ENCODE results near the gene COL21A1.

Gene COL21A1

GRCh38 chr6:56247654-56248122, 308 bp upstream of the COL21A1 start:
- Histone ChIP-seq H3K4me2 (ENCODE audit: low read length) (peak overlapping the region; percentile 85), H3K4me1 (peaks cover 2% of the 10 kb centered on the region), H3K79me2 (no peaks in the 10 kb centered on the region), H3K9me3 (ENCODE audit: control insufficient read depth, low read length) (no peaks in the 10 kb centered on the region), H3K27me3 (ENCODE audit: control insufficient read depth, insufficient read depth, low read length) (no peaks in the 10 kb centered on the region), H2AFZ (peak overlapping the region; percentile 77), H3K9ac (no peak overlapping the region), H3K4me3 (ENCODE audit: low read depth, low read length) (peak overlapping the region; percentile 34), H3K27ac (no peak overlapping the region), H3K36me3 (ENCODE audit: control insufficient read depth, insufficient read depth, low read length) (no peaks in the 10 kb centered on the region)
- no peak for TF ChIP-seq CTCF (IDR thresholded peaks at IDR 0.05)

GRCh38 chr6:56246541-56246880, 869 bp downstream of the COL21A1 start:
- H3K9ac ChIP-seq, result no peak overlapping the region
- no peaks in the 10 kb centered on the region for H3K79me2 ChIP-seq
- no peaks in the 10 kb centered on the region for H3K9me3 ChIP-seq (ENCODE audit: control insufficient read depth, low read length)
- no peaks in the 10 kb centered on the region for H3K36me3 ChIP-seq (ENCODE audit: control insufficient read depth, insufficient read depth, low read length)
- TF ChIP-seq CTCF (IDR thresholded peaks at IDR 0.05), result no peak
- no peaks in the 10 kb centered on the region for H3K27me3 ChIP-seq (ENCODE audit: control insufficient read depth, insufficient read depth, low read length)
- no peak overlapping the region for H3K4me3 ChIP-seq (ENCODE audit: low read depth, low read length)
- H3K4me1 ChIP-seq, result peaks cover 2% of the 10 kb centered on the region
- H2AFZ ChIP-seq, result peak overlapping the region; percentile 77
- H3K27ac ChIP-seq, result no peak overlapping the region
- no peak overlapping the region for H3K4me2 ChIP-seq (ENCODE audit: low read length)

- Histone ChIP-seq H3K9ac (no peak overlapping the region), H2AFZ (no peak overlapping the region), H3K4me1 (peaks cover 2% of the 10 kb centered on the region), H3K9me3 (ENCODE audit: control insufficient read depth, low read length) (no peaks in the 10 kb centered on the region), H3K4me2 (ENCODE audit: low read length) (no peak overlapping the region), H3K4me3 (ENCODE audit: low read depth, low read length) (no peak overlapping the region), H3K27ac (no peak overlapping the region), H3K79me2 (no peaks in the 10 kb centered on the region), H3K36me3 (ENCODE audit: control insufficient read depth, insufficient read depth, low read length) (no peaks in the 10 kb centered on the region), H3K27me3 (ENCODE audit: control insufficient read depth, insufficient read depth, low read length) (no peaks in the 10 kb centered on the region)
- no peak for TF ChIP-seq CTCF (IDR thresholded peaks at IDR 0.05)
Observed at GRCh38 chr6:56245903-56246351, 1.5 kb downstream of the COL21A1 start.

- Histone ChIP-seq H3K4me1 (peaks cover 2% of the 10 kb centered on the region), H3K9me3 (ENCODE audit: control insufficient read depth, low read length) (no peaks in the 10 kb centered on the region), H3K9ac (no peak overlapping the region), H2AFZ (no peak overlapping the region), H3K27ac (no peak overlapping the region), H3K79me2 (no peaks in the 10 kb centered on the region), H3K36me3 (ENCODE audit: control insufficient read depth, insufficient read depth, low read length) (no peaks in the 10 kb centered on the region), H3K27me3 (ENCODE audit: control insufficient read depth, insufficient read depth, low read length) (no peaks in the 10 kb centered on the region), H3K4me2 (ENCODE audit: low read length) (no peak overlapping the region), H3K4me3 (ENCODE audit: low read depth, low read length) (no peak overlapping the region)
- TF ChIP-seq CTCF (IDR thresholded peaks at IDR 0.05), result no peak
Observed at GRCh38 chr6:56244528-56245253, 2.7 kb downstream of the COL21A1 start.

GRCh38 chr6:56244089-56244488, 3.3 kb downstream of the COL21A1 start:
- Histone ChIP-seq H3K4me3 (ENCODE audit: low read depth, low read length) (no peak overlapping the region), H3K4me2 (ENCODE audit: low read length) (no peak overlapping the region), H3K9ac (no peak overlapping the region), H3K36me3 (ENCODE audit: control insufficient read depth, insufficient read depth, low read length) (no peaks in the 10 kb centered on the region), H3K4me1 (peaks cover 2% of the 10 kb centered on the region), H2AFZ (no peak overlapping the region), H3K9me3 (ENCODE audit: control insufficient read depth, low read length) (no peaks in the 10 kb centered on the region), H3K79me2 (no peaks in the 10 kb centered on the region), H3K27ac (no peak overlapping the region), H3K27me3 (ENCODE audit: control insufficient read depth, insufficient read depth, low read length) (no peaks in the 10 kb centered on the region)
- no peak for TF ChIP-seq CTCF (IDR thresholded peaks at IDR 0.05)

Measured in parathyroid adenoma (tissue), 2 donors.